Endothelial cell of umbilical vein (primary cell): ENCODE data around the gene PRKAR2B.

ENCODE experiments used
- EZH2 ChIP-seq: IDR thresholded peaks from 2 replicates; pipeline ENCODE4 v1.6.1; 2012; ENCODE audit warnings: borderline replicate concordance, low read depth, mild to moderate bottlenecking, moderate library complexity, low read length, inconsistent platforms; ENCODE audit not compliant: severe bottlenecking
- GATA2 ChIP-seq: IDR thresholded peaks from 2 replicates; pipeline ENCODE4 v1.7.0; 2011; ENCODE audit warnings: low read depth, mild to moderate bottlenecking, moderate library complexity, mixed read lengths, low read length; ENCODE audit not compliant: insufficient read length, insufficient read depth

DNA sequence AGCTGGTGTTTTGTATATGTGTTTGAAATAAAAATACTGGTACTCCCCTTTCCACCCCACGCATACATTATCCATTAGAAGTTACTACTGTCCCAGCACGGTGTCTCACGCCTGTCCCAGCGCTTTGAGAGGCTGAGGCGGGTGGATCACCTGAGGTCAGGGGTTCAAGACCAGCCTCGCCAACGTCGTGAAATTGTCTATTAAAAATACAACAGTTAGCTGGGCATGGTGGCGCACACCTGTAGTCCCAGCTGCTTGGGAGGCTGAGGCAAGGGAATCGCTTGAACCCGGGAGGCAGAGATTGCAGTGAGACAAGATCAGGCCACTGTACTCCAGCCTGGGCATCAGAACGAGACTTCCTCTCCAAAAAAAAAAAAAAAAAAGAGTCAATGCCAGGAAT lies 127.0 kb downstream of the PRKAR2B start:
- no peak for TF ChIP-seq GATA2
- no peak for TF ChIP-seq EZH2
